Midbrain (tissue), 1 donor: ENCODE measurements around the gene CRTC2.
A peak's percentile ranks its signal among the peaks of the same experiment; 100 is the strongest.
"Not testable (repeated sequence)": the region's sequence is repeated elsewhere in the genome, so short reads cannot be mapped to it uniquely, and the experiment has no call there.

Source experiments
- DNase-seq: peaks from one replicate; lab custom pipeline; 2025; lab: John Stamatoyannopoulos, UW

CRTC2 gene, protein sequence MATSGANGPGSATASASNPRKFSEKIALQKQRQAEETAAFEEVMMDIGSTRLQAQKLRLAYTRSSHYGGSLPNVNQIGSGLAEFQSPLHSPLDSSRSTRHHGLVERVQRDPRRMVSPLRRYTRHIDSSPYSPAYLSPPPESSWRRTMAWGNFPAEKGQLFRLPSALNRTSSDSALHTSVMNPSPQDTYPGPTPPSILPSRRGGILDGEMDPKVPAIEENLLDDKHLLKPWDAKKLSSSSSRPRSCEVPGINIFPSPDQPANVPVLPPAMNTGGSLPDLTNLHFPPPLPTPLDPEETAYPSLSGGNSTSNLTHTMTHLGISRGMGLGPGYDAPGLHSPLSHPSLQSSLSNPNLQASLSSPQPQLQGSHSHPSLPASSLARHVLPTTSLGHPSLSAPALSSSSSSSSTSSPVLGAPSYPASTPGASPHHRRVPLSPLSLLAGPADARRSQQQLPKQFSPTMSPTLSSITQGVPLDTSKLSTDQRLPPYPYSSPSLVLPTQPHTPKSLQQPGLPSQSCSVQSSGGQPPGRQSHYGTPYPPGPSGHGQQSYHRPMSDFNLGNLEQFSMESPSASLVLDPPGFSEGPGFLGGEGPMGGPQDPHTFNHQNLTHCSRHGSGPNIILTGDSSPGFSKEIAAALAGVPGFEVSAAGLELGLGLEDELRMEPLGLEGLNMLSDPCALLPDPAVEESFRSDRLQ

DNA sequence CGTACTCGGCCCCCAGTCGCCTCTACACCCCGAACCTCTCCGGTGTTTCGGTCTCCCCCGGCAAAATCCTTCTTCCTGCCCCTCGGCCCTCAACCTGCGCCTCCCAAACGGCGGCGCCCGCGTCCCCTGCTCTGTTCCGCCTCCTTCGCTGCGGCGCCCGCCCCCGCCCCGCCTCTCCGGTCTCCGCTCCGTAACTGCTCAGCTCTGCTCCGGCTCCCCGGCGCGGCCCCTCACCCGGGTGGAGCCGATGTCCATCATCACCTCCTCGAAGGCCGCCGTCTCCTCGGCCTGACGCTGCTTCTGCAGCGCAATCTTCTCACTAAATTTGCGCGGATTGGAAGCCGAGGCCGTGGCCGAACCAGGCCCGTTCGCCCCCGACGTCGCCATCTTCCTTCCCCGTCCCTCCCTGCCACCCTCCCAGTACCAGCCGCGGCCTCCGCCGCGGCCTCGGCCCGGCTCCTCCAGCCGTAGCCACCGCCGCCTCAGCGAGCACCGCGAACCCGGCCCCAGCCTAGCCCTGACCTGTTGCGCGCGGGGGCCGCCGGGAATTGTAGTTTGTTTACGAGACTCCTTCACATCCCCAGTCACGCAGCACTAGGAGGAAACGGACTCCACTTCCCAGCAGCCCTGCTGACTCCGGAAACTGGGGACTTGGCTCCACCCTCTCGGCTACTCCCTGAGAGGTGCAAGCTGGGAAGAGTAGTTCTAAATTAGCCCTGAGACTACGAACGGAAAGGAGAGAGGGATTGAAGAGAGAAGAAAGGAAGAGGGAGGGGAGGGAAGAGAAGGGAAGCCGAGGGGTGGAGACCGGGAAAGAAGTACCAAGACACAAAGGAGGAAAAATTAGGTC is at the start of gene CRTC2:
Gene CRTC2, minus strand, starts transcription at position 502 of the 850 bp plus-strand sequence. Its CDS starts 115 bp downstream, at position 387.
- peak; percentile 98 for DNase-seq

DNA sequence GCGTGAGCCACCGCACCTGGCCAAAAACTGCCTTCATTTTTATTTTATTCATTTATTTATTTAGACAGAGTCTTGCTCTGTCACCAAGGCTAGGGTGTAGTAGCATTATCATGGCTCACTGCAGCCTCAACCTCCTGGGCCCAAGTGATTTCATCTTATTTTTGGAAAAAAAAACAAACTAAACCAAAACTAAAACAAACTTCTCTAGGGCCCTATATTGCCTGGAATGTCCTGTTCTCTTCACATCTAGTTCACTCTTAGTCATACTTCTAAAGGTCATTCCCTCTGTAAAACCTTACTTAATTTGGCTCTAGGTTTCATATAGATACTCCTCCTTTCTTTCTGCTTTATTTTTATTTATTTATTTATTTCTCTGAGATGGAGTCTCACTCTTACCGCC is 47.7 kb upstream of the CRTC2 start:
- DNase-seq, result no peak

DNA sequence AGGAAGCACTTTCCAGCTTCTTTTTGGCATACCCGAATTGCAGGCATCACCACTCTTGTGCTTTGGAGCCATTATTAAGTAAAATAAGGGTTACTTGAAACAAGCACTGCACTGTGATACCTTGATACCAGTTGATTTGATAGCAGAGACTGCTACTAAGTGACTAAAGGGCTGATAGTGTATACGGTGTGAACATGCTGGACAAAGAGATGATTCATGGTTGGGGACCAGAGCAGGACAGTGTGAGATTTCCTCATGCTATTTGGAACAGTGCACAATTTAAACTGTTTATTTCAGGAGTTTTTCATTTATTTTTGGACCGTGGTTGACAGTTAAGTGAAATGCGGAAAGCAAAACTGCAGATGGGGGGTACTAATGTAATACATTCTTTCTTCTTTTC is 42.0 kb upstream of the CRTC2 start:
- no peak for DNase-seq

DNA sequence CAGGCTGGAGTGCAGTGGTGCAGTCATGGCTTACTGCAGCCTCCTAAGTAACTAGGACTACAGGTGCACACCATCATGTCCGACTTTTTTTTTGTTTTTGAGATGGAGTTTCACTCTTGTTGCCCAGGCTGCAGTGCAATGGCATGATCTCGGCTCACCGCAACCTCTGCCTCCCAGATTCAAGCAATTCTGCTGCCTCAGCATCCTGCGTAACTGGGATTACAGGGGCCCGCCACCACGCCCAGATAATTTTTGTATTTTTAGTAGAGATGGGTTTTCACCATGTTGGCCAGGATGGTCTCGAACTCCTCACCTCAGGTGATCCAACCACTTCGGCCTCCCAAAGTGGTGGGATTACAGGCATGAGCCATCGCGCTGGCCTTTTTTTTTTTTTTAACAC is 38.5 kb upstream of the CRTC2 start:
- not testable (repeated sequence) for DNase-seq

DNA sequence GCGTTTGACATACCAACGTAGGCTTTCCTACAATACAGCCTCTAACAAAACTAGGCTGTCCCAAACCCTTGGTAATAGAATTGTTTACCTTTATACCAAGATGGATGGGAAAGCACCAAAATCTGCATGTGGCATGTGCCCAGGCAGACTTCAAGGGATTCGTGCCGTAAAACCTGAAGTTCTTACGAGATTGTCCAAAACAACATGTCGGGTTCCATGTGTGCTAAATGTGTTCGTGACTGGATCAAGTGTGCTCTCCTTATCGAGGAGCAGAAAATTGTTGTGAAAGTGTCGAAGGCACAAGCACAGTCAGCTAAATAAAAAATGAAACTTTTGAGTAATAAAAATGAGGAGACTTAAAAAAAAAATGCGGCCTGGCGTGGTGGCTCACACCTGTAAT is 37.2 kb upstream of the CRTC2 start:
- no peak for DNase-seq

DNA sequence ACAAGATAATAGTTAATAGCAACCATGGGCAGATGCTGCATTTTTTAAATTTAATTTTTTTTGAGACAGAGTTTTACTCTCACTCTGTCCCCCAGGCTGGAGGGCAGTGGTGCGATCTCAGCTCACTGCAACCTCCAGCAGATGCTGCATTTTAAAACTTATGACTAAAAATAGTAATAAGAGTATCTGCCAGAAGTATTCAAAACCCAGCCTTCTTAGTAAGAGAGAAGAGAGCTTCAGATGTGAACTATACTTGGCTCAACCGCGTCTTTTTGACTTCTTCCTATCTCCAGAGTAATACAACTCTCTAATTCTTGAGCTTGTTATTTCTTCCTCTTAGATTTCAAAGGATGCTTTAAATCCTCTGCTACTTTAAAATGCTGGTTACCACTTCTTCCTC is 36.8 kb upstream of the CRTC2 start:
- no peak for DNase-seq

DNA sequence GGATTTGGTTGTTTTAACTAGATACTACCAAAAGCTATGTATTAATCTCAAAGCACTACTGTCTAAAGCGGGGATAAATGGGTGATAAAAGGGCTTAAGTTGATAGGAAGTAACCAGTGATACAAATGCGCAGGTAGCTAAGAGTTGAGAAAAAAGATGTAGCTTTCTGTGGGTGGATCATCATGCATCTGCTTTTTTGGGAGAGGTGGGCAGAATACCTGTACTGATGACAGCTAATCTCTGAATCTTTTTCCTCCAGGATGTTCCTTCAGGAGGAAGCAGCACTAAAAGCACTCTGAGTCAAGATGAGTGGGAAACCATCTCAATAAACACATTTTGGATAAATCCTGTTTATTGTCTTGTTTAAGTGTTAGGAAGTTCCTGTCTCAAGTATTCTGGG is 33.4 kb upstream of the CRTC2 start:
- no peak for DNase-seq

DNA sequence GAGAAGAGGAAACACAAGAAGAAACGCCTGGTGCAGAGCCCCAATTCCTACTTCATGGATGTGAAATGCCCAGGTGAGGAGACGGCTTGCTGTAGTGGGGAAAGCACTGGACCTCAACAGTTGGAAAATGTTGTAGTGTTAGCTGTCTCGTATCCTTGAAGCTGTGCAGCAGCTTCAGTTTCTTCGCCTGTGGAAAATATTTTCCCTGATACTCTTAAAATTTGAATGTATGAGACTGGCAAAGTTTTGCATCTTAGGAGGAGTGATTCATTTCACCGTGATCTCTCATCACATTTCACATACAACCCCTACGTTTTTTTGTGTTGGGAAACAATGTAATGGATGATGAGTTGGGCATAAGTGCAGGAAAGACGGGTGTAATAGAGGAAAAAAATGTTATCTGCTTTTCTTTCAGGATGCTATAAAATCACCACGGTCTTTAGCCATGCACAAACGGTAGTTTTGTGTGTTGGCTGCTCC is 32.8 kb upstream of the CRTC2 start:
- no peak for DNase-seq

DNA sequence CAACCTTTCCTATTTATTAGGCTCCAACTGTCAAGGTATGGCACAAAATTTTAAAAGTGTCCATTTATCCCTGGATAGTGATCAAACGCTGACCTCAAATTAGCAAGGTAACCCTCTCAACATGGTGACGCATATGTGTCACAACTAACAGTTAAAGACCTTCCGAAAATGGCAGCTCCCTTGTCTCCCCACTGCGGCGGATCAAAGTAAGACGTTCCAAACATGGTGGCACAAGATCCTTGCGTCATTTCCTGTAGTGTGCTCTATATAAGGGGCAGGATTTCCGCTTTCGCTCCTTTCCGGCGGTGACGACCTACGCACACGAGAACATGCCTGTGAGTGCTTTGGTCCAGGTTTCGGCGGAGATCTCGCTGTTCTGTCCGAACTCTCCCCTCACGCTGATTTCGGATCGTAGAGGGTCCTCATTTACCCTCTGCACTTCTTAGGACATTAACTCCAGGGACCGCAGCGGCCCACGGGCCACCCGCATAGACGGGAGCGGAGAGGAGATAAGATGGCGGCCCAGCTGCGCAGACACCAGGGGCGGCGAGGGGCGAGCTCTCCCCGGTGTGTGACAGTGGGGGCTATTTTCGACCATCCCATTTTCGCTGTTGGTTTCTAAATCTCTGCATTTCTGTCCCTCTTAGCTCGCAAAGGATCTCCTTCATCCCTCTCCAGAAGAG is 32.2 kb upstream of the CRTC2 start, which contains the start of gene RPS27:
Gene RPS27, plus strand, starts transcription at position 295 of the 683 bp plus-strand sequence. Its CDS starts 35 bp downstream, at position 330.
- peak; percentile 98 for DNase-seq

DNA sequence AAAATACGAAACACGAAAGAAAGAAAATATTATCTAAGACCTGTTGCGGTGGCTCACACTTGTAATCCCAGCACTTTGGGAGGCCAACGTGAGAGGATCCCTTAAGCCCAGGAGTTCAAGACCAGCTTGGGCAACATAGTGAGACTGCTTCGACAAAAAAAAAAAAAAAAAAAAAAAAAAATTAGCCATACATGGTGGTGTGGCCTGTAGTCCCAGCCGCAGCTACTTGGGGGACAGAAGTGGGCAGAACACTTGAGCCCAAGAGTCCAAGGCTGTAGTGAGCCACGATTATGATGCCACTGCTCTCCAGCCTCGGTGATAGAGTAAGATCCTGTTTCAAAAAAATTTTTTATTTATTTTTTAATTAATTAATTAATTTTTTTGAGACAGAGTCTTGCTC is 29.2 kb upstream of the CRTC2 start:
- no peak for DNase-seq

DNA sequence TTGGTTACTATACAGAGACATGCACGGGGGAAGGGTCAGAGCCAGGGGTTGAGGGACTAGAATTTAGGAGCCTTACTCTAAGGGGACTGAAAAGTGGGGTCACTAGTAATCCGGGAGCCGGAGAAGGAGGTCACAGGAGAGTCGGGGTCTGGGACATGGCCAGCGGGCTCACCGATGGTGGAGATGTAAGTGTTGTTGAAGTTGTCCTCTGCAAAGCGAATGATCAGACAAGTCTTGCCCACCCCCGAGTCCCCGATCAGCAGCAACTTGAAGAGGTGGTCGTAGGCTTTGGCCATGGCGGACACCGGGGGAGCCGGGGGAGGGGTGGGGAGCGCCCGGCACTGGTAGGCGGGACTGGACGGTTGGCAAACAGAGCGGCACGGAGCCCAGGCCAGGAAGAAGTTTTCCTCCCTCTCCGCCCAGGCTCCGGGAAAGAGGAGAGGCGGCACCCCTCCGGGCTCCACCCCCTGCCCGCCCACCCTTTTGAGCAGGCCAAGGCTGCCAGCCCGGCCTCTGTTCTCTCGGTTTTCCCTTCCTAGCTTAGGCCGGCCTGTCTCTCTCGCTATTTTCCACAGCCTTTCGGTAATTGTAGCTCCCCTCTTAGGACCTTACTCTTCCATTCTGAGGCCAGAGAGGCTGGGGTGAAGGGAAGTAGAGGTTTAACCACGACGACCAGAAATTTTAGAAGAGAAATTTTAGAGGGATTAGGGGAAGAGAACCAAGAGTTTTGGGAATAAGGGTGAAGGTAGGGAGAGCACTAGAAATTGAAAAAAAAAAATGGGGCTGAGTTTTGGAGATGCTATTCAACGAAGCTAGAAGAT is 27.7 kb upstream of the CRTC2 start, which contains the start of gene RAB13:
Gene RAB13, minus strand, starts transcription at position 399 of the 821 bp plus-strand sequence. Its CDS starts 103 bp downstream, at position 296.
- DNase-seq, result peak; percentile 65

DNA sequence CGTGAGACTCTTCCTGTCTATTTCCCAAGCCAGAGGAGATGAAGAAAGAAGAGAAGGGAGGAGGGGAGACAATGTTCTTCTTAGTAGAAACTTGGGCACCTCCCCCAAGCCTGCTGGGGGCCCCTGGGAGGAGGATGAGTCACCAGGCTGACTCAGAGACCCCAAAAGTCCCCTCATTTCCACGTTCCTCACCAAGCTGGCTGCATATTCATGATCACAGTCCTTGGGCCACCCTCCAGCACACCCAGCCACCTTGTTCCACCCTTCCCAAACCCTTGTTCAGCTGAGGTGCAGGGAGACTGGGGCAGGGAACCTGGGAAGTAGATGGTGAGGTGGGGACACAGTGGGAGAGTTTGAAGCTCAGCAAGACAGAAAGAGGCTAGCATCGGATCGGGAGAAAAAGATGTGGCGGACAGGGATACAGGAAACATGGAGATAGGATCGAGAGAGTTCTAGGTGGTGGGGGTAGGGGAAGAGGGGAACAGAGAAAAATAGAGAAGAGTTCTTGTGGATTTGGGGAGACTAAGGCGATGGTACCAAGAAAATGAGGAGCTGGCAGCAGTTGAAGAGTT is 27.0 kb upstream of the CRTC2 start:
- DNase-seq, result no peak

DNA sequence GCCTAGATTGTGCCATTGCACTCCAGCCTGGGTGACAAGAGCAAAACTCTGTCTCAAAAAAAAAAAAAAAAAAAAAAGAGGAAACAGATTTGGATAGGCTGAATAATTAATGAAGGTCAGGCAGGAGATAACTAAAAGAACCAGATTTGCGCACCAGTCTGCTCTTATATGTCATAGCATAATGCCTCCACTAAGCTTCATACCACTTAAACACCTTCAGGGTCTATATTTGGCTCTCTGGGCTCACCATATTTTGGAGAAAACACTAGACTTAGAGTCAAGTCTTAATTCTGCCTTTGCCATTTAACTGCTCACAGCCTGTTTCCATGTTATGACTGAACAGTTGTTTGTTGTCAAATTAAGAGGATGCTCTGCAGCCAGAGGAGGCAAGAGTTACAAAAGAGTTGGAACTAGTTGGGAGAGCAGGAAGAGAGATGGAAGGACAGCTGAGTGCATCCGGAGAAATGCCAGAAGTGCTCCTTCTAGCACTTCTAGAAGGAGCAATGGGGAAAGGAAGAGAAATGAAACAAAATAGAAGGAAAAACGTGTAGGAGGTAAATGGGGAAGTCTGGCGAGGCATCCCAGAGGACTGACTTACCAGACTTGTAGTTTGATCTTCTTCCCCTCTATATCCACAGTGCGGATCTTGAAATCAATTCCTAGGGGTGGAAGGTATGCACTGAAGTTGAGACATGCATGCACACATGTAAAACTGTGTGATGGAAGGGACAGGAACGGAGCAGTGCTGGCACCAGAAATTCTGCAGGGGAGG is 25.9 kb upstream of the CRTC2 start:
- no peak for DNase-seq

DNA sequence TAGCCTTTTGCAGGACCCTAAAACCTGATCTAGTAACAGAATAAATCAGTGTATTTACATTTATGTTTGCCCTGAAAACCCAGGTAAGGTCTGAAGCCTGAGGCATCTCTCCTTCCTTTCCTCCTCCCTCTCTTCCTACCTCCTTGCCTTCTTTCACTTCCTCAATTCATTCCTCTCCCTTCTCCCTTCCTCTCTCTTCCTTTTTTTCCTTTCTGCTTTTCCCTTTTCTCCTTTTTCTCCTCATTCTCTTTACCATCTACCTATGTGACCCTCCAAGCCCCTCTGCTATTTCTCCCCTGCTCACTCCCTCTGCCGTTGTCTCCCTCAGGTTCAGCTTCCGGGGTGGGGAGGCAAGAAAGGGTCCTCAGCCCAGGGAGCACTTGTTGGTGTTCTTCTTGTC is 23.3 kb upstream of the CRTC2 start:
- not testable (repeated sequence) for DNase-seq

DNA sequence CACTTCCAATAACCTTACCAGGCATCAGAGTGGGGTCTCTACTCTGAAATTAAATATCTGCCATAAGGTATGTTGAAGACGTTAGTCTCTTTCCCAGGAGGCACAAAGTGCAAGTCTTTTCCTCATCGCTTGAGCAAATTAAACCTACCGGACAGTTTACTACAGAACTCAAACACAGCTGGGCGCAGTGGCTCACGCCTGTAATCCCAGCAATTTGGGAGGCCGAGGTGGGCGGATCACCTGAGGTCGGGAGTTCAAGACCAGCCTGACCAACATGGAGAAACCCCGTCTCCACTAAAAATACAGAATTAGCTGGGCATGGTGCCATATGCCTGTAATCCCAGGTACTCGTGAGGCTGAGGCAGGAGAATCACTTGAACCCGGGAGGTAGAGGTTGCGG is 20.7 kb upstream of the CRTC2 start:
- not testable (repeated sequence) for DNase-seq

DNA sequence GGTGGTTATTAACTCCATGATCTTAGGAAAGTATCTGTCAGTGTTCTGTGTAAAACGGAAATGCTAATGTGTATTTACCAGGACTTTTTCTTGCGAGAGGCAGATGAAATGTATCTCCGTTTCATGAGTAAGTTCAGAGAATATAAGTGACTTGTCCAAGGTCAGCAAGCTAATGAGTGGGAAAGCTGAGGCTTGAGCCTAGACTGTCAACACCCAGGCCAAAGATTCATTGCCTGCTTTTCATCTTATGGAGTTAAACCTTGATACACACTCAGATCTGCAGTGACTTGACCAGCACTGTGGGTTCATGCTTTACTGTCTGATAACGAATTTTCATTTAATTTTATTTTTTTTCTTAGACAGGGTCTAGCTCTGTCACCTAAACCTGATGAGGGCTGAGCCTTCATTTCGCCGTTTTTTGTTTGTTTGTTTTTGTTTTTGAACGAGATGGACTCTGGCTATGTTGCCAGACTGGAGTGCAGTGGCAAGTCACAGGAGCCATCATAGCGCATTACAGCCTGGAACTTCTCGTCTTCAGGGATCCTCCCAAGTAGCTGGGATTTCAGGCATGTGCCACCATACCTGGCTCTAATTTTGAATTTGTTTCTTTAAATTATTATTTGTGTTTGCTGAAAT is 20.0 kb upstream of the CRTC2 start:
- peak; percentile 24 for DNase-seq

DNA sequence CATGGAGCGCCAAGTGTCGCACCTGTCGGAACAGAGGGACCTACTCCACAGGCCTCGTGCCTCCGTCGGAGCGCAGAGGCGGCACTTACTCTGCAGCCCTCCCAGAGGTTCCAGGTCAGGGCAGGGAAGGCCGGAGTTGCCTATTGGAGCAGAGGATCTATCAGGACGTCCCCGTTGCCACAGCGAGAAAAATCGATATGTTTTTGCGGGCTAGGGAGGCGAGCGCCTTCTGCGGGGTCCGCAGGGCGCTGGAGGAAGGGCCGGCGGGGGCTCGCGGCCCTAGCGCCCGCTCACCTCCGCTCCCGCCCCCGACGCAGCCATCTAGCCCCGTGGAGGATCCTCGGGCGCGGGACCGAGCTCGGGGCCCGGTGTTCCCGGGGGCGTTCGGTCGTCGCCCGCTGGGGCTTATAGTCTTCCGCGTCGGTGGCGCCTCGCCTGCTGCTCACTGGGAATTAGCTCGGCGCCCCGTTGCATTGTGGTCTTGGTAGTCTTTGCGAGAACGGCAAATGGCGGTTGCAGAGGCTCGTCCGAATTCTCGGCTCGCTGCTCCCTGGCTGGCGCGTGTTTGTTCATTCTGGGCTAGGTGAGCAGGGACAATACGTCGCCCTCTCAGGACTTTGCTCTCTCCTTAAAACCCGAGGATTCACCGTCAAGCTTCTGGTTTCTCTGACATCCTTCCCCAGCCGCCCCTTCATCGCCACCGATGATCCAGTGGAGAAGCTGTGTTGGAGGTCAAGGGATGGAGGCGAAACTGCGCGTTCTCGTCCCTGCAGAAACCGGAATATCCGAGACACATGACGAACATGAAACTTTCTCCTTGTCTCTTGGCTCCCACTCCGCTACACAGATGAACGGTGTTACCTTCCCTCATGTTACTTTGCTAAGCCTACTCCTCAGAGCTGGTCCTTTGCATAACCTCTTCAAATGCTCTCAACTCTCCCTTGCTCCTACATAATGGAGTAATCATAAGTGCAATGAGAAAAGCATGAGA is 19.1 kb upstream of the CRTC2 start, which contains the start of gene JTB:
Gene JTB, minus strand, starts transcription at position 425 of the 991 bp plus-strand sequence. Its CDS starts 422 bp downstream, at position 3.
- peak; percentile 86 for DNase-seq
